Measurements from ENCODE around the gene BRICD5. TPM values are rescaled to one million over a fixed set of nuclear protein-coding genes. Genes with fewer than 3 reads are reported as not detected.

The BRICD5 gene
- total RNA-seq, 2 donors from 2014 or later = 6.2 to 23.7 TPM

DNA sequence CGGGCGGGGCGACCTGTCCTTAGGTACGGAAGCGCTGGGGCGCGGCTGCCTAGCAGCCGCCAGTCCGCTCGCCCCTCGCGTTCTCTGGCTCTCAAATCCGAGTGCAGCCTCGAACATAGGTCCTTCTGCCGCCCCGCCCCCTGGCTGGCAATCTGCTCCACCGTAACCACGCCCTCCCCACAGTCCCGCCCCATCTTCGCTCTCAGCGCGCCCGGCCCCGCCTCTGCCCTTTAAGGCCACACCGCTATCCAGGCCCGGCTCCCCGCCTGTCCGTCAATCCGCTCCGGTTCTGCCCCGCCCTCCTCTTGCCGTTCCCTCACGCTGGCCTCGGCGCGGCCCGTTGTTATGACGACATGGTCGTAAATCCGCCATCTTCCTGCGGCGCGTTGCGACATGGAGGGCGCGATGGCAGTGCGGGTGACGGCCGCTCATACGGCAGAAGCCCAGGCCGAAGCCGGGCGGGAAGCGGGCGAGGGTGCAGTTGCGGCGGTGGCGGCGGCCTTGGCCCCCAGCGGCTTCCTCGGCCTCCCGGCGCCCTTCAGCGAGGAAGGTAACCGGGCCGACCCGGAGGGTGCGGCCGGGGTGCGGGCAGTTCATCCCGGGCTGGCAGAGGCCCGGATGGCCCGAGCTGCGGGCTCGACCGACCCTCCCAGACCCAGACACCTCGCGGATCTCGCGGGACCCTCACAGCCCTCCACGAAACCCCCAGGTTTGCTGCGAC lies 12.7 kb upstream of the BRICD5 start, which contains the start of gene E4F1:
Gene E4F1 (plus strand): TSS at position 371 of the 721 bp plus-strand sequence. CDS start 23 bp downstream, at position 394.
- peak within 1 kb of the TSS; percentile 84 for H3K4me3 Mint-ChIP-seq
- peaks cover 9 to 20% of the 10 kb centered on the region in 2 donors for H3K4me1 Mint-ChIP-seq (ENCODE audit: low read depth in 2 of 2)
- H3K9me3 Mint-ChIP-seq = no peaks in the 10 kb centered on the region
- ATAC-seq = peak; percentile 99
- H3K27me3 Mint-ChIP-seq = no peaks in the 10 kb centered on the region
- no peaks in the 10 kb centered on the region for H3K36me3 Mint-ChIP-seq
- DNase-seq (ENCODE audit: low spot score) = peak; percentile 100
- H3K27ac Mint-ChIP-seq = peak within 1 kb of the TSS; percentile 46 to 72

DNA sequence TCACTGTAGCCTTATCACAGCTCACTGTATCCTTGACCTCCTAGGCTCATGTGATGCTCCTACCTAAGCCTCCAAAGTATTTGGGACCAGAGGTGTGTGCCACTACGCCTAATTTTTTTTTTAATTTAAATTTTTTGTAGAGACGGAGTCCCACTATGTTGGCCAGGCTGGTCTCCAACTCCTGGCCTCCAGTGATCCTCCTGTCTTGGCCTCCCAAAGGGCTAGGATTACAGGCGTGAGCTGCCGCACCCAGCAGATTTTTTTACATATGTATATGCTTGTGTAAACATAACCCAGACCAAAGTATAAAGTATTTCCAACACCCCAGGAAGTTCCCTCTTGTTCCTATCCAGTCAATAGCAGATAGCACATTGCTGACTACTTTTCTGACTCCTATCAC lies 5.7 kb upstream of the BRICD5 start:
- H3K4me1 Mint-ChIP-seq (ENCODE audit: low read depth in 2 of 2) = peaks cover 12 to 17% of the 10 kb centered on the region in 2 donors
- no peaks in the 10 kb centered on the region for H3K36me3 Mint-ChIP-seq
- DNase-seq (ENCODE audit: low spot score) = no peak
- peak overlapping the region; percentile 90 for H3K4me3 Mint-ChIP-seq
- H3K27me3 Mint-ChIP-seq = no peaks in the 10 kb centered on the region
- peak overlapping the region; percentile 82 to 84 for H3K27ac Mint-ChIP-seq
- no peaks in the 10 kb centered on the region for H3K9me3 Mint-ChIP-seq
- ATAC-seq = no peak

DNA sequence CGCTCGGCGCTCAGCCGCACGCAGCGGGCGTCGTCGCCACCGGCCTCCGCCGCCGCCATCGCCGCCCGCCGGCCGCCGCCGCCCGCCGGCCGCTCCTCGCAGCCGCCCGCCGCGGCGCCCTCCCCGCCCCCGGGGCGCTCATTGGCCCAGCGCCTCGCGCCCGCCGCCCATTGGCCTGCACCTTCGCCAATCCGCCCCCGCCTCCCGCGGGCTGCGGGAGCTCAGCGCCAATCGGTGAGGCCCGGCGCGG lies 4.0 kb upstream of the BRICD5 start, which contains the start of gene PGP:
Gene PGP (minus strand): TSS at position 122 of the 250 bp plus-strand sequence. CDS start 63 bp downstream, at position 59.
- Mint-ChIP-seq H3K4me3 (peak within 1 kb of the TSS; percentile 90), H3K9me3 (no peaks in the 10 kb centered on the region), H3K27me3 (no peaks in the 10 kb centered on the region), H3K27ac (peak within 1 kb of the TSS; percentile 82 to 84), H3K36me3 (no peaks in the 10 kb centered on the region), H3K4me1 (ENCODE audit: low read depth in 2 of 2) (peaks cover 12 to 17% of the 10 kb centered on the region in 2 donors)
- DNase-seq (ENCODE audit: low spot score) = no peak
- peak; percentile 95 to 96 for ATAC-seq

DNA sequence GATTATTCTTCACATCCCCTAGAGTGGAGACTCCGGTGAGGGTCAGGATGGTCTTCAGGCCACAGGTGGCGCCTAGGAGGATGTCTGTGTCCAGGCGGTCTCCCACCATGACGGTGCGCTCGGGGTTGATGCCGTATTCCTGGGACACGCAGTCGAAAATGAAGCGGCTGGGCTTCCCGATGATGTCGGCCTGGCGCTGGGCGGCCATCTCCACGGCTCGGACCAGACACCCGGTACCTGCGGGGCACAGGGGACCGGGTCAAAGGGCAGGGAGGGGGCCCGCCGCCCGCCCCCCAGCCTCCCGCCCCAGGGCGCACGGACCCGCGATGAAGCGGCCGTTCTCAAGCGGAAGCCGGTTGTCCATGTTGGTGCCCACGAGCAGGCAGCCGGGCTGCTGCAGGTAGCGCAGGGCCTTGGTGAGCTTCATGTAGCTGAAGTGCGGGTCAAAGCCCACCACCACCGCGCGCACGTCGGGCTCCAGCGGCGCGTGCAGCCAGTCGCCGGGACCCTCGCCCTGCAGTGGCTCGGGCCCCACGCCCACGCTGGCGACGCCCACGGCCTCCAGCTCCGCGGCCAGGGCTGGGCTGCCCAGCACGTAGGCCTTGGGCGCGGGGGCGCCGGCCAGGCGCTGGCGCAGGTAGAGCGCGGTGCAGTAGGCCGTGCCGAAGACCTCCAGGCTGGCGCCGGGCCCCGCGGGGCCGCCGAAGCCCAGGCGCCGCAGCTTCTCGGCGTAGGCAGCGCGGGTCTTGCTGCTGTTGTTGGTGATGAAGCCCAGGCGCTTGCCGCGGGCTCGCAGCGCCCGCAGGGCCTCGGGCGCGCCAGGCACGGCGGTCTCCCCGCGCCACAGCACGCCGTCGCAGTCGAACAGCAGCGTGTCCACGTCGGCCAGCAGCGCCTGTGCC lies 3.4 kb upstream of the BRICD5 start:
- DNase-seq (ENCODE audit: low spot score) (no peak), ATAC-seq (no peak)
- Mint-ChIP-seq H3K27ac (peak overlapping the region in 1 of 2 donors; percentile 43), H3K36me3 (no peaks in the 10 kb centered on the region), H3K27me3 (no peaks in the 10 kb centered on the region), H3K4me1 (ENCODE audit: low read depth in 2 of 2) (peaks cover 12 to 17% of the 10 kb centered on the region in 2 donors), H3K4me3 (peak overlapping the region; percentile 84), H3K9me3 (no peaks in the 10 kb centered on the region)

DNA sequence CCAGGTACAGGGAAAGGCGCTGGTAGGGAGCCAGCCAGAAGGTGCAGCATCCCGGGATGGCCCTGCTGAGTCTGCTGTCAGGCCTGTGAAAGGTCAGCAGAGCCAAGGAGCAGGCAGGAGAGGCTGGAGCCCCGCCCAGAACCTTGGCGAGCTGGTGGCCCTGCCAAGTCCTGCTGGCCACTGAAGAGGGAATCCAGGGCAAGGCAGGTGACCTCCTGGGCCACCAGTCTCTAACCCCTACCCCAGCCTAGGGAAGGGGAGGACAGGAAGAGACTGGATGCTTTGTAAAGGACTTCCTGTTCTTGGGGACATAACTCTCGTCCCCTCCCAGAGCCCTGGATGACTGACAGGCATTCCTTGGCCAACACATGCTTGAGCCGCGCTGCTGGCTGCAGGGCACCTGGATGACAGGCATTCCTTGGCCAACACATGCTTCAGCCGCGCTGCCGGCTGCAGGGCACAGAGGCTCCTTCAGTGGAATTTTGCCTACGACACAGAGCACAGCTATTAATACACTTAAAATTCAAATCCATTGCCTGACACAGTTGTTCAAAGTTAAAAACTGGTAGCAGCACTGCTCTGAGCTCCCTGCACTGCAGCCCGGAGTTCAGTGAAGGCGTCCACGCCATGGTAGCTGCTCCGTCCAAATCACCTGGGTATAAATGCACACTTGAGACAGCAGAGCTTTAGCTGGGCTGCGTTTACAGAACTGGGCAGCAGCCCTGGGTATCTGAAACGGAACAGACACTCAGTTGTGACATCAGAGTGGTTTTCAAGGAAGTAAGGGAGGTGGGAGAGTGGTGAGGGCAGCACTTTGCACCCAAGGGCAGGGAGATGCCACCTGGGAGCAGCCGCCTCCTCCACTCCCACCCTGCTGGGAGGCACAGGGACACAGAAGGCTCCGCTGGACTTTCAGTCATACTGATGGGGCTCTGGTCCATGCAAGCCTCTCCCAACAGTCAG lies 2.0 kb upstream of the BRICD5 start:
- H3K9me3 Mint-ChIP-seq = no peaks in the 10 kb centered on the region
- ATAC-seq (no peak), DNase-seq (ENCODE audit: low spot score) (no peak)
- H3K4me1 Mint-ChIP-seq (ENCODE audit: low read depth in 2 of 2) = peaks cover 16 to 19% of the 10 kb centered on the region in 2 donors
- H3K27ac Mint-ChIP-seq = peak overlapping the region in 1 of 2 donors; percentile 43
- H3K27me3 Mint-ChIP-seq = no peaks in the 10 kb centered on the region
- peaks cover 4% of the 10 kb centered on the region for H3K36me3 Mint-ChIP-seq
- peak overlapping the region; percentile 84 for H3K4me3 Mint-ChIP-seq

DNA sequence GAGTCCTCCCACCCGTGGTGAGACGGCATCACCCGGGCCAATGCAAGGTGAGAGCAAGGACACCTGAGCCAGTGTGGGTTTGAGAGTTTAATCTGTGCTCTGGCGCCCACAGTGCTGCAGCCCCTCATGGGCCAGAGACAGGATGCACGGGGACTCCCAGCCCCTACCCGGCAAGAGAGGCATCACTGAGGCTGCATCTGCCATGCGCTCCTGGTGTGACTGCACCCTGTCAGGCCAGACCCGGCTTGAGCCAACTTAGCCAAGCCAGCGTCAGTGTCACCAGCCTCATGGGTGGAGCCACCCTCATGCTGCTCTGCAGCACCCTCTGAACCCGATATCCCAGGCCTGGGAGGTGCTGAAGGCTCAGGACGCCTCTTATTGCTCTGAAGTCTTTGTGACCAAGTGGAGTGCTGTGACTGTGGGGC lies 1.3 kb upstream of the BRICD5 start:
- H3K36me3 Mint-ChIP-seq = peaks cover 6% of the 10 kb centered on the region
- ATAC-seq = no peak
- no peak overlapping the region for H3K27ac Mint-ChIP-seq
- no peaks in the 10 kb centered on the region for H3K9me3 Mint-ChIP-seq
- peaks cover 21 to 23% of the 10 kb centered on the region in 2 donors for H3K4me1 Mint-ChIP-seq (ENCODE audit: low read depth in 2 of 2)
- H3K4me3 Mint-ChIP-seq = peak overlapping the region; percentile 47
- no peaks in the 10 kb centered on the region for H3K27me3 Mint-ChIP-seq
- no peak for DNase-seq (ENCODE audit: low spot score)

DNA sequence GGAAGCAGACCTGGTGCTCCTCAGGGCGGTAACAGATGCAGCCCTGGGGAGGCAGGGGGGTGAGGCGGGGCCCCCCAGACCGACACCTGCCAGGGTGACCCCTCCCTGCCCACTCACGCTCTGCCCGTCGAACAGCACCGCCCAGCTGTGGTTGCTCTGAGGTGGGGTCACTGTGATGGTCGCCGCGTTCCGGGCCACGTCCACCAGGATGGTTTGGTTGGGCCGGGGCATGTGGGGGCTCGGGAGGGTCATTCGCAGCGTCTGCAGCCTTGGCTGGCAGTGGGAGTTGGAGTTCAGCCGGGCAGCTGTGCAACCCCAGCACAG lies 692 bp downstream of the BRICD5 start:
- no peak overlapping the region for H3K27ac Mint-ChIP-seq
- H3K4me3 Mint-ChIP-seq = no peak overlapping the region
- no peaks in the 10 kb centered on the region for H3K9me3 Mint-ChIP-seq

DNA sequence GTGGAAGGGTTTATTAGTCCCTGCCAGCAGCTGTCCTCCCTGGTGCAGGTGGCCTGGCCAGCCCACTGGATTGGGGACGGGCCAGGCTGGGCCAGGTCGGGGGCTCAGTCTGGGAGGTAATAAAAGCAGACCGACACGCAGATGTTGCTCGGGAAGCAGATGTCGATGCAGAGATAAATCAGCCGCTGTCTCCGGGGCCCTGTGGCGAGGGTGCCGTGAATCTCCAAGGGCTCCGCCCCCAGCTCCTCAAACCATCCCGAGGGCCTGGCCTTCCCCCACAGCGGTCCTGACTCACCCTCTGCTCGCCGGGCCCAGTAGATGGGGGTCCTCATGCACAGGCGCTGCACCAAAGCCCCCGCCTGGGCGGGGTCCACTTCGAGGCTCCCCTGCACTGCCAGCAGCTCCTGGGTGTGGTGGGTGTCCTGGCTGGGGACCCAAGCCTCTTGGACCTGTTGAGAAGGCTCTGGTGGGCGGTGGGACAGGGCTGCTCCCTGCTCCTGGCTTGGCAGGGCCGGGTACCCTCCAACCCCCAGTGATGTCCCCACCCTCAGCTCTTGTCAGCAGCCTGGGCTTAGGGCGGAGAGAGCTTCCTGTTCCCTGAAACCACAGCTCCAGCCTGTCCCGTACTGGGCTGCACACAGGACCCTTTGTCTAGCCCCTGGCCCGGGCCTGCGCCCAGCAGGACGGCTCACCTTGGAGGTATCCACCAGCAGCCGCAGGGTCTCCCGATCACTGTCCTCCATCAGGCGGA lies 1.2 kb downstream of the BRICD5 start:
- Mint-ChIP-seq H3K27ac (no peak overlapping the region), H3K4me3 (no peak overlapping the region), H3K36me3 (peaks cover 6% of the 10 kb centered on the region), H3K4me1 (ENCODE audit: low read depth in 2 of 2) (peaks cover 30 to 31% of the 10 kb centered on the region in 2 donors), H3K27me3 (no peaks in the 10 kb centered on the region), H3K9me3 (no peaks in the 10 kb centered on the region)
- no peak for ATAC-seq
- no peak for DNase-seq (ENCODE audit: low spot score)

More for the DNA sequence above, 692 bp downstream of the BRICD5 start:
- ATAC-seq (no peak), DNase-seq (ENCODE audit: low spot score) (no peak)
- H3K27me3 Mint-ChIP-seq = no peaks in the 10 kb centered on the region
- peaks cover 26 to 28% of the 10 kb centered on the region in 2 donors for H3K4me1 Mint-ChIP-seq (ENCODE audit: low read depth in 2 of 2)
- peaks cover 6% of the 10 kb centered on the region for H3K36me3 Mint-ChIP-seq

DNA sequence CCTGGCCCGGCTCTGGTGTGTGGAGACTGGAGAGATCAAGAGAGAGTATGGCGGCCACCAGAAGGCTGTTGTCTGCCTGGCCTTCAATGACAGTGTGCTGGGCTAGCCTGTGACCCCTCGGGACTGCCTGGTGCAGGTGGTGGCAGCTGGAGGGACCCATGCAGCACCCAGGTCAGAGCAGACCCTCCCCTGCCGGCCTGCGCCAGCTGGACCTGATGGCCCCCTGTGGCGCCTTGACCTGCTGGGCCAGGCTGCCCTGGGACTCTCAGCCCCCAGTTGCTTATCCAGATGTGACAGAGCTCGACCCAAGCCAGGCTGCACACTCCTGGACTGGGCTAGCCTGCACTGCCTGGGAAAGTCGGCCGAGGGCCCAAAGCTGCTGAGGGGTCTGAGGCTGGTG lies 1.9 kb downstream of the BRICD5 start:
- ATAC-seq (no peak), DNase-seq (ENCODE audit: low spot score) (no peak)
- Mint-ChIP-seq H3K27ac (no peak overlapping the region), H3K27me3 (no peaks in the 10 kb centered on the region), H3K4me3 (no peak overlapping the region), H3K36me3 (peaks cover 6% of the 10 kb centered on the region), H3K9me3 (no peaks in the 10 kb centered on the region), H3K4me1 (ENCODE audit: low read depth in 2 of 2) (peaks cover 34% of the 10 kb centered on the region in 2 donors)

DNA sequence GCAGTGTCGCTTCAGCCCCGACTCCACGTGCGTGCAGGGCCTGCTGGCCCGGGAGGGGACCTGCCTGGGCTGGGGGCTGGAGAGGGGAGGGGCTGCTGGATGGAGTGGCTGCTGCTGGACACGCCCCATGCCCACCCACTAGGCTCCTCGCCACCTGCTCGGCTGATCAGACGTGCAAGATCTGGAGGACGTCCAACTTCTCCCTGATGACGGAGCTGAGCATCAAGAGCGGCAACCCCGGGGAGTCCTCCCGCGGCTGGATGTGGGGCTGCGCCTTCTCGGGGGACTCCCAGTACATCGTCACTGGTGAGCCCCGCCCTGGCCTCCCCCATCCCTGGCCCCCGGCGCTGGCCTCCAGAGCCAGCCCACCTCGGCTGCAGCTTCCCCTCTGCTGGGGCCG lies 2.4 kb downstream of the BRICD5 start:
- no peak for DNase-seq (ENCODE audit: low spot score)
- H3K4me3 Mint-ChIP-seq = no peak overlapping the region

DNA sequence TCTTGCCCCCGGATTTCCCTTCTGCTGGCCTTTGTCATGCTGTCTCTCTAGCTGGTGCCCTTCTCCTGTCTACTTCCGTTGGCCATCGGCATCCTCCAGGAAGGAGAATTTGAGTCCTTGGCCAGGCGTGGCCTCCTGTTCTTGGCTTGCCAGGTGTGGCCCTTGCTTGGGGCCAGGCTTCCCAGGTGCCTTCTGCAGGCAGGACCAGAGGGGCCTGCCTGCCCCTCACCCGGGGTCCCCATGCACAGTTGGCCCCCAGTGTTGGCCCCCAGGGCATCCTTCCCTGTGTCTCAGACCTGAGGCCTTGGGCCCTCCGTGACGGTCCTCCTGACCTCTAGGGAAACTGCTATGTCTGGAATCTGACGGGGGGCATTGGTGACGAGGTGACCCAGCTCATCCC lies 2.8 kb downstream of the BRICD5 start:
- peaks cover 27 to 30% of the 10 kb centered on the region in 2 donors for H3K4me1 Mint-ChIP-seq (ENCODE audit: low read depth in 2 of 2)
- H3K9me3 Mint-ChIP-seq = no peaks in the 10 kb centered on the region
- ATAC-seq (no peak), DNase-seq (ENCODE audit: low spot score) (no peak)
- H3K36me3 Mint-ChIP-seq = peaks cover 6% of the 10 kb centered on the region
- H3K27ac Mint-ChIP-seq = peak overlapping the region; percentile 41 to 48
- H3K4me3 Mint-ChIP-seq = peak overlapping the region; percentile 72
- H3K27me3 Mint-ChIP-seq = no peaks in the 10 kb centered on the region

More for the DNA sequence above, 2.4 kb downstream of the BRICD5 start:
- H3K9me3 Mint-ChIP-seq = no peaks in the 10 kb centered on the region
- no peaks in the 10 kb centered on the region for H3K27me3 Mint-ChIP-seq
- peaks cover 29 to 33% of the 10 kb centered on the region in 2 donors for H3K4me1 Mint-ChIP-seq (ENCODE audit: low read depth in 2 of 2)
- ATAC-seq = no peak
- peaks cover 6% of the 10 kb centered on the region for H3K36me3 Mint-ChIP-seq
- H3K27ac Mint-ChIP-seq = no peak overlapping the region

DNA sequence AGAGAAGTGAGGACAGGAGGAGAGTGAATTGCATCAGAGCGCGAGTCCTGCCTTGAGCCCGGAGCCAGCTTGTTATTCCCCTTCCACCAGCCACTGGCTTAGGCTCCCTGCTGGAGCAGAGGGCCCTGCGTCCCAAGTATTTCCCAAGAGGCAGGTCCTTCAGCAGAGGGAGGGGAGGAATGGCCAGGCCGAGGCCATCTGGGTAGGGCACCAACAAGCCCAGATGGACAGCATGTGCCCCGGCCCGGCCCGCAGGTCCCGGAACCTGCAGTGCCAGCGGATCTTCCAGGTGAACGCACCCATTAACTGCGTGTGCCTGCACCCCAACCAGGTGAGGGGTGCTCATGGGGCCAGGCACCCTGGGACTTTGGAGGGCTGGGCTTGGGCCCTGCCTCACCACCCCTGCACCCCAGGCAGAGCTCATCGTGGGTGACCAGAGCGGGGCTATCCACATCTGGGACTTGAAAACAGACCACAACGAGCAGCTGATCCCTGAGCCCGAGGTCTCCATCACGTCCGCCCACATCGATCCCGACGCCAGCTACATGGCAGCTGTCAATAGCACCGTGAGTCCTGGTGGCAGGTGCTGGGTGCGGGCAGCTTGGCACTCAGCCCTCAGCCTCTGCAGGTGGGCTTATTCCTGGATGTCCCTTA lies 3.8 kb downstream of the BRICD5 start:
- Mint-ChIP-seq H3K4me3 (peak overlapping the region; percentile 86), H3K36me3 (peaks cover 6% of the 10 kb centered on the region), H3K27ac (peak overlapping the region; percentile 41 to 59), H3K4me1 (ENCODE audit: low read depth in 2 of 2) (peaks cover 24% of the 10 kb centered on the region in 2 donors), H3K9me3 (no peaks in the 10 kb centered on the region), H3K27me3 (no peaks in the 10 kb centered on the region)
- DNase-seq (ENCODE audit: low spot score) = no peak
- no peak for ATAC-seq

All from natural killer cell treated with Interleukin-12 subunit alpha and Interleukin-12 subunit beta and Interleukin-15 and Interleukin-18, amount 100 ng/mL, for 72 hours (primary cell).